Liver (tissue), 9 donors: Measurements from ENCODE around the gene ALX4. TPM values are rescaled to one million over a fixed set of nuclear protein-coding genes. Genes with fewer than 3 reads are reported as not detected.

Experiments used
- DNase-seq: peaks from one replicate; pipeline ENCODE4 v3.0.0-alpha.2; 2017; ENCODE audit warnings: low spot score
- H3K27ac ChIP-seq, 2 donors: one replicate each; pipeline ENCODE4 v1.7.0; 2013; ENCODE audit warnings: inconsistent platforms in 2 of 2, low read length in 2 of 2, control low read depth in 1 of 2, low read depth in 1 of 2, mild to moderate bottlenecking in 1 of 2
- H3K27me3 ChIP-seq, 4 donors: one replicate each; pipeline versions ENCODE4 v1.6.1 to v1.7.0; 2013; ENCODE audit warnings: low read length in 3 of 4, inconsistent platforms in 1 of 4, mild to moderate bottlenecking in 1 of 4, moderate library complexity in 1 of 4; ENCODE audit not compliant: control insufficient read depth in 4 of 4, insufficient read depth in 4 of 4
- H3K36me3 ChIP-seq, 4 donors: one replicate each; pipeline versions ENCODE4 v1.6.1 to v1.7.0; 2013; ENCODE audit warnings: low read length in 3 of 4, mild to moderate bottlenecking in 3 of 4, low read depth in 1 of 4, moderate library complexity in 1 of 4; ENCODE audit not compliant: control insufficient read depth in 4 of 4, insufficient read depth in 3 of 4
- H3K4me1 ChIP-seq, 4 donors: one replicate each; pipeline versions ENCODE4 v1.6.1 to v1.7.0; 2013; ENCODE audit warnings: low read length in 3 of 4, mild to moderate bottlenecking in 3 of 4, moderate library complexity in 1 of 4; ENCODE audit not compliant: control insufficient read depth in 4 of 4, insufficient read depth in 4 of 4
- H3K4me3 ChIP-seq, 3 donors: one replicate each; pipeline versions ENCODE4 v1.6.1 to v1.7.0; 2013; ENCODE audit warnings: low read length in 3 of 3, control low read depth in 1 of 3, low read depth in 1 of 3, mild to moderate bottlenecking in 1 of 3
- H3K9ac ChIP-seq, 2 donors: one replicate each; pipeline ENCODE4 v1.7.0; 2013; ENCODE audit warnings: low read length in 2 of 2, mild to moderate bottlenecking in 2 of 2, moderate library complexity in 2 of 2, control low read depth in 1 of 2, low read depth in 1 of 2
- H3K9me3 ChIP-seq, 4 donors: one replicate each; pipeline versions ENCODE4 v1.6.1 to v1.7.0; 2013; ENCODE audit warnings: low read length in 3 of 4; ENCODE audit not compliant: control insufficient read depth in 4 of 4
- ATF3 ChIP-seq: IDR thresholded peaks from 2 replicates; pipeline ENCODE4 v1.6.1; 2016; ENCODE audit warnings: antibody characterized with exemption
- CTCF ChIP-seq: fragments of 150-350 bp; IDR thresholded peaks from 2 replicates; pipeline ENCODE4 v1.5.1; 2017; ENCODE audit warnings: improper control_type of control experiment, low read depth, low read length; ENCODE audit not compliant: missing input control
- EGR1 ChIP-seq, 2 donors: IDR thresholded peaks; 2 replicates each; pipeline ENCODE4 v1.6.1; 2016 to 2018; ENCODE audit warnings: antibody characterized with exemption in 2 of 2, low read depth in 2 of 2
- FOXA1 ChIP-seq: IDR thresholded peaks from 2 replicates; pipeline ENCODE4 v1.6.1; 2016; ENCODE audit warnings: antibody characterized with exemption
- FOXA2 ChIP-seq: IDR thresholded peaks from 2 replicates; pipeline ENCODE4 v1.6.1; 2016; ENCODE audit warnings: antibody characterized with exemption
- HNF4A ChIP-seq, 2 donors: conservative IDR thresholded peaks; 2 replicates each; pipeline ENCODE4 v1.6.1; 2016; ENCODE audit warnings: antibody characterized with exemption in 2 of 2, mild to moderate bottlenecking in 2 of 2
- HNF4G ChIP-seq: IDR thresholded peaks from 2 replicates; pipeline ENCODE4 v1.6.1; 2016; ENCODE audit warnings: antibody characterized with exemption
- JUND ChIP-seq, 2 donors: IDR thresholded peaks; 2 replicates each; pipeline ENCODE4 v1.6.1; 2016; ENCODE audit warnings: antibody characterized with exemption in 2 of 2
- MAX ChIP-seq: IDR thresholded peaks from 2 replicates; pipeline ENCODE4 v1.6.1; 2016; ENCODE audit warnings: antibody characterized with exemption
- NR2F2 ChIP-seq: IDR thresholded peaks from 2 replicates; pipeline ENCODE4 v1.6.1; 2016; ENCODE audit warnings: antibody characterized with exemption
- REST ChIP-seq: IDR thresholded peaks from 2 replicates; pipeline ENCODE4 v1.6.1; 2016; ENCODE audit warnings: antibody characterized with exemption, mild to moderate bottlenecking
- RXRA ChIP-seq, 2 donors: IDR thresholded peaks; 2 replicates each; pipeline ENCODE4 v1.6.1; 2017 to 2018; ENCODE audit warnings: antibody characterized with exemption in 2 of 2, mild to moderate bottlenecking in 1 of 2
- SP1 ChIP-seq: IDR thresholded peaks from 2 replicates; pipeline ENCODE4 v1.6.1; 2018; ENCODE audit warnings: antibody characterized with exemption, mild to moderate bottlenecking
- ZBTB33 ChIP-seq: IDR thresholded peaks from 2 replicates; pipeline ENCODE4 v1.6.1; 2016; ENCODE audit warnings: antibody characterized with exemption
- WGBS: extraction: QIAGEN DNeasy Blood & Tissue Kit; methylation state at CpG from one replicate; pipeline ENCODE4 v1.1.7; 2013; 5-methylcytosine and 5-hydroxymethylcytosine counted together
- polyA plus RNA-seq, 2 donors: library from polyadenylated mRNA; stranded (reverse) in 1 of 2; unstranded in 1 of 2; fragments of 200-250 nt in 1 of 2; fragments of >200 nt in 1 of 2; fragmentation: Nextera tagmentation in 1 of 2; extraction: Ambion mirVana in 1 of 2; gene quantifications; one replicate each; pipeline versions ENCODE4 v1.2.1 to v1.2.3, GENCODE V29; 2013 to 2015
- total RNA-seq, 2 donors: library from RNA; depleted of rRNA; stranded (reverse); fragments of >200 nt; gene quantifications; one replicate each; pipeline ENCODE4 v1.2.3, GENCODE V29; 2014
- donor health status: healthy.
- donor health status: healthy.
- donor health status: healthy.
- donor health status: healthy.
- donor health status: healthy.

The ALX4 gene
- total and polyA plus RNA-seq, 4 donors = not detected

- H3K4me1 ChIP-seq = no peaks in the 10 kb centered on the region
- H3K4me3 ChIP-seq = no peak overlapping the region
- no peak for DNase-seq
- H3K9me3 ChIP-seq = no peaks in the 10 kb centered on the region
- WGBS = 55% methylated on average over 8 of the region's 8 CpGs
- H3K9ac ChIP-seq = no peak overlapping the region
- H3K27ac ChIP-seq = no peak overlapping the region
- TF ChIP-seq REST (no peak), CTCF (no peak), FOXA1 (no peak), MAX (no peak), ATF3 (no peak), RXRA (IDR thresholded peaks at IDR 0.05) (no peak)
- H3K27me3 ChIP-seq = peaks cover 4 to 31% (median 9%) of the 10 kb centered on the region in 4 donors
- H3K36me3 ChIP-seq = no peaks in the 10 kb centered on the region
Measured at GRCh38 chr11:44329472-44330230, 19.7 kb upstream of the ALX4 start.

GRCh38 chr11:44328138-44328660, 18.3 kb upstream of the ALX4 start:
- 36% methylated on average over 11 of the region's 11 CpGs for WGBS
- no peaks in the 10 kb centered on the region for H3K9me3 ChIP-seq
- no peaks in the 10 kb centered on the region for H3K4me1 ChIP-seq
- H3K27me3 ChIP-seq = peaks cover 4 to 37% (median 6%) of the 10 kb centered on the region in 4 donors
- TF ChIP-seq FOXA1 (no peak), FOXA2 (no peak), MAX (no peak), NR2F2 (no peak), ZBTB33 (no peak), HNF4G (no peak), EGR1 (IDR thresholded peaks at IDR 0.05; ENCODE audit: low read depth in 2 of 2) (no peak), HNF4A (conservative IDR thresholded peaks at IDR 0.05) (no peak), JUND (IDR thresholded peaks at IDR 0.05) (no peak), REST (no peak), SP1 (no peak), CTCF (no peak), ATF3 (no peak)
- no peak overlapping the region for H3K9ac ChIP-seq
- H3K36me3 ChIP-seq = no peaks in the 10 kb centered on the region
- no peak overlapping the region for H3K4me3 ChIP-seq
- no peak for DNase-seq
- H3K27ac ChIP-seq = no peak overlapping the region
